GM12878 (cell line): ENCODE results near the gene MAST2. TPM values are rescaled to one million over a fixed set of nuclear protein-coding genes. Genes with fewer than 3 reads are reported as not detected.
A peak's percentile ranks its signal among the peaks of the same experiment; 100 is the strongest.

Experiments
- ATAC-seq: fragments of 200-7000 bp; cut with Tn5 transposase; 3 replicates; pipeline ENCODE4 v1.9.1; 2020; ENCODE audit warnings: mild to moderate bottlenecking, moderate library complexity
- BruUV-seq: library from RNA; stranded (reverse); fragments of 400-500 nt; replicated peaks from 2 replicates; lab custom pipeline; 2021; lab: Mats Ljungman, UMichigan
- CTCF ChIA-PET: fragments of 300-600 bp; sonication (Branson Sonifier 250); formaldehyde crosslinking; extraction: SDS; loops from one replicate; lab custom pipeline; 2021; ENCODE audit warnings: inconsistent platforms; lab: Yijun Ruan, JAX
- POLR2A ChIA-PET: fragments of 350-600 bp; formaldehyde crosslinking; extraction: SDS; loops from one replicate; lab custom pipeline; 2021; ENCODE audit warnings: inconsistent platforms; lab: Charles Lee
- RAD21 ChIA-PET: fragments of 300-600 bp; sonication (Branson Sonifier 250); formaldehyde crosslinking; loops from one replicate; lab custom pipeline; 2023; ENCODE audit warnings: antibody characterized with exemption; ENCODE audit not compliant: unreplicated experiment; lab: Charles Lee
- SMC1A ChIA-PET: fragments of 300-600 bp; sonication (Branson Sonifier 250); formaldehyde crosslinking; loops from one replicate; lab custom pipeline; 2023; ENCODE audit not compliant: unreplicated experiment, uncharacterized antibody; lab: Charles Lee
- DNase-seq: peaks from one replicate; pipeline ENCODE4 v3.0.0-alpha.2; 2011; ENCODE audit warnings: low read depth, low spot score
- FAIRE-seq: peaks from 3 replicates; lab custom pipeline; 2011; peaks lifted over from hg19 to GRCh38; lab: Jason Lieb, UNC
- H2AFZ ChIP-seq: 2 replicates; pipeline ENCODE4 v1.6.0; 2011; ENCODE audit warnings: low read depth, low read length, control low read depth; ENCODE audit not compliant: control insufficient read depth
- H3K27ac ChIP-seq: 2 replicates; pipeline ENCODE4 v1.5.1; 2011; ENCODE audit warnings: control low read depth; ENCODE audit not compliant: control insufficient read depth, insufficient read depth
- H3K27me3 ChIP-seq, 2 experiments: replicated peaks in 1 of 2; 2 replicates each; pipeline versions ENCODE4 v1.6.0 to v1.6.1; 2011; ENCODE audit warnings: low read length in 1 of 2; ENCODE audit not compliant: control insufficient read depth in 2 of 2, insufficient read depth in 2 of 2
- H3K36me3 ChIP-seq, 2 experiments: 2 replicates each; pipeline ENCODE4 v1.5.1; 2011; ENCODE audit warnings: low read length in 1 of 2; ENCODE audit not compliant: control insufficient read depth in 2 of 2, insufficient read depth in 2 of 2
- H3K4me1 ChIP-seq: 2 replicates; pipeline ENCODE4 v1.6.1; 2011; ENCODE audit warnings: mild to moderate bottlenecking, low read length, moderate library complexity, mixed read lengths; ENCODE audit not compliant: control insufficient read depth, insufficient read depth
- H3K4me2 ChIP-seq: 2 replicates; pipeline ENCODE4 v1.6.0; 2011; ENCODE audit warnings: control low read depth; ENCODE audit not compliant: control insufficient read depth, insufficient read depth
- H3K4me3 ChIP-seq: fragments of 200-600 bp; sonication (generic); 2 replicates; pipeline ENCODE4 v1.5.1; 2016
- H3K79me2 ChIP-seq: 2 replicates; pipeline ENCODE4 v1.6.0; 2011; ENCODE audit warnings: low read length; ENCODE audit not compliant: control insufficient read depth, insufficient read depth
- H3K9ac ChIP-seq: 2 replicates; pipeline ENCODE4 v1.8.0; 2011; ENCODE audit warnings: low read length, control low read depth, mixed read lengths; ENCODE audit not compliant: control insufficient read depth, insufficient read depth
- H3K9me3 ChIP-seq: replicated peaks from 3 replicates; pipeline ENCODE4 v1.5.1; 2011; ENCODE audit warnings: mild to moderate bottlenecking, low read length; ENCODE audit not compliant: control insufficient read depth, insufficient read depth
- H4K20me1 ChIP-seq: 2 replicates; pipeline ENCODE4 v1.6.0; 2011; ENCODE audit not compliant: control insufficient read depth, insufficient read depth
- BHLHE40 ChIP-seq, 2 experiments: fragments of 450-650 bp in 1 of 2; IDR thresholded peaks; 2 replicates each; pipeline ENCODE4 v1.6.1; 2011 to 2017; ENCODE audit warnings: low read depth in 2 of 2, borderline replicate concordance in 1 of 2, improper control_type of control experiment in 1 of 2, low read length in 1 of 2, mild to moderate bottlenecking in 1 of 2
- E2F4 ChIP-seq: IDR thresholded peaks from 2 replicates; pipeline ENCODE4 v1.6.1; 2012; ENCODE audit warnings: low read depth, low read length, improper control_type of control experiment
- GATAD2B ChIP-seq: fragments of 450-650 bp; conservative IDR thresholded peaks from 2 replicates; pipeline ENCODE4 v1.6.1; 2017; ENCODE audit warnings: low read depth, mild to moderate bottlenecking, moderate library complexity
- IKZF1 ChIP-seq: fragments of 450-650 bp; conservative IDR thresholded peaks from 2 replicates; pipeline ENCODE4 v1.6.1; 2017; ENCODE audit warnings: antibody characterized with exemption, mild to moderate bottlenecking
- IRF4 ChIP-seq: IDR thresholded peaks from 2 replicates; pipeline ENCODE4 v1.6.1; 2011; ENCODE audit warnings: low read depth, low read length
- JUNB ChIP-seq: IDR thresholded peaks from 2 replicates; pipeline ENCODE4 v1.6.1; 2016; ENCODE audit warnings: antibody characterized with exemption, mild to moderate bottlenecking
- MEF2A ChIP-seq: IDR thresholded peaks from 2 replicates; pipeline ENCODE4 v1.6.1; 2011; ENCODE audit warnings: low read depth, mild to moderate bottlenecking, low read length, moderate library complexity; ENCODE audit not compliant: insufficient read depth
- MTA2 ChIP-seq: fragments of 450-650 bp; IDR thresholded peaks from 2 replicates; pipeline ENCODE4 v1.6.1; 2016; ENCODE audit warnings: low read depth, mild to moderate bottlenecking, moderate library complexity
- PML ChIP-seq: IDR thresholded peaks from 2 replicates; pipeline ENCODE4 v1.6.1; 2012; ENCODE audit warnings: low read length, inconsistent platforms
- POLR2AphosphoS2 ChIP-seq: IDR thresholded peaks from 2 replicates; pipeline ENCODE4 v1.6.1; 2011; ENCODE audit warnings: low read depth, mild to moderate bottlenecking, low read length, improper control_type of control experiment, moderate library complexity
- RAD21 ChIP-seq: IDR thresholded peaks from 2 replicates; pipeline ENCODE4 v1.6.1; 2011; ENCODE audit warnings: mild to moderate bottlenecking, low read depth, low read length, moderate library complexity; ENCODE audit not compliant: insufficient read depth
- REST ChIP-seq: IDR thresholded peaks from 2 replicates; pipeline ENCODE4 v1.6.1; 2012; ENCODE audit warnings: mild to moderate bottlenecking, low read depth, low read length
- TCF12 ChIP-seq: IDR thresholded peaks from 2 replicates; pipeline ENCODE4 v1.6.1; 2011; ENCODE audit warnings: low read depth, mild to moderate bottlenecking, low read length
- ZBTB40 ChIP-seq: fragments of 450-650 bp; IDR thresholded peaks from 2 replicates; pipeline ENCODE4 v1.6.1; 2016; ENCODE audit warnings: mild to moderate bottlenecking, moderate library complexity, borderline replicate concordance
- WGBS: methylation state at CpG from one replicate; pipeline ENCODE4 v1.1.6; 2016; ENCODE audit warnings: low lambda C conversion rate; ENCODE audit not compliant: insufficient replicate concordance, insufficient coverage; ENCODE audit errors: missing lambda C conversion rate; 5-methylcytosine and 5-hydroxymethylcytosine counted together
- in situ Hi-C: fragments of 300-500 bp; cut with MboI; formaldehyde crosslinking; loops from 9 replicates; pipeline ENCODE4 v1.14.3; 2018; ENCODE audit warnings: mixed read lengths
- intact Hi-C: fragments of 100-400 bp; cut with micrococcal nuclease; formaldehyde crosslinking; loops from one replicate; pipeline ENCODE4 v1.14.2; 2022; ENCODE audit not compliant: unreplicated experiment
- polyA plus RNA-seq, 11 experiments: library from polyadenylated mRNA; depleted of rRNA in 4 of 11; unstranded in 6 of 11; stranded (reverse) in 5 of 11; fragments of >200 nt; fragmentation: Nextera tagmentation in 4 of 11; fragmentation: Illumina TruSeq in 1 of 11; extraction: Ambion mirVana in 4 of 11; extraction: Trizol in 1 of 11; gene quantifications; 1 replicate in 1 of 11; 2 replicates in 10 of 11; pipeline versions ENCODE4 v1.2.1 to v1.2.3, GENCODE V29; 2011 to 2016; ENCODE audit warnings: inconsistent platforms in 2 of 11, missing spikeins in 2 of 11, low read depth in 1 of 11
- total RNA-seq, 4 experiments: library from RNA; depleted of rRNA in 3 of 4; stranded (reverse); fragments of >200 nt in 3 of 4; fragmentation: Illumina TruSeq in 1 of 4; extraction: Trizol in 1 of 4; gene quantifications; 2 replicates each; pipeline versions ENCODE4 v1.2.1 to v1.2.3, GENCODE V29; 2013 to 2021

MAST2 gene
- total and polyA plus RNA-seq, 10 of the 15 experiments (the other 5 are each of a cell fraction or from before 2014, with no cell fraction given), result 1.0 to 28.7 (median 13.8) TPM

GRCh38 chr1:45879885-45880598, 76.6 kb downstream of the MAST2 start:
- FAIRE-seq (no peak), ATAC-seq (peak; percentile 86), DNase-seq (no peak)
- Histone ChIP-seq H2AFZ (no peak overlapping the region), H3K79me2 (no peaks in the 10 kb centered on the region), H3K4me3 (no peak overlapping the region), H3K36me3 (no peaks in the 10 kb centered on the region), H3K4me2 (no peak overlapping the region), H3K27me3 (no peaks in the 10 kb centered on the region), H4K20me1 (no peaks in the 10 kb centered on the region), H3K4me1 (0 out of 2 replicates have a peak, but pooled peaks cover 4% of the 10 kb centered on the region), H3K27ac (no peak overlapping the region), H3K9ac (no peak overlapping the region), H3K9me3 (no peaks in the 10 kb centered on the region)
- in situ Hi-C loops (no loop called here), intact Hi-C loops (loop anchor here (5.0 to 10.0 kb wide), 3 partner anchors 193 to 365 kb away; partner anchors contain the start of genes CCDC17, GPBP1L1 and TMEM69)
- ChIA-PET RAD21 (interaction anchor here (0.7 to 1.8 kb wide), 9 partner anchors 25 to 388 kb away, joined by 3 to 5 read pairs (median 4); partner anchors contain the start of genes GPBP1L1 and MAST2), CTCF (interaction anchor here (0.6 to 1.7 kb wide), 7 partner anchors 11 to 249 kb away, joined by 3 to 5 read pairs (median 4); partner anchors contain the start of gene GPBP1L1), SMC1A (interaction anchor here (0.7 to 1.9 kb wide), 12 partner anchors 10 to 309 kb away, joined by 3 to 5 read pairs (median 4); no protein-coding TSS in a partner anchor), POLR2A (interaction anchor here (0.6 to 1.4 kb wide), 6 partner anchors 80 to 447 kb away, joined by 3 to 5 read pairs (median 3); no protein-coding TSS in a partner anchor)
- 63% methylated on average over 4 of the region's 4 CpGs for WGBS
- BruUV-seq, result no TSS peak
- TF ChIP-seq POLR2AphosphoS2, result no peak
- TF ChIP-seq GATAD2B, result no peak
- no peak for TF ChIP-seq E2F4
- no peak for TF ChIP-seq REST
- peak; percentile 47; the same call in 1 of the 2 replicates for TF ChIP-seq IKZF1
- no peak for TF ChIP-seq BHLHE40 (IDR thresholded peaks at IDR 0.05; ENCODE audit: borderline replicate concordance in 1 of 2, low read depth in 2 of 2, low read length in 1 of 2)
- no peak for TF ChIP-seq PML
- 0 out of 2 replicates have a peak, but pooled peaks have one; percentile 5 for TF ChIP-seq MEF2A
- TF ChIP-seq JUNB, result no peak
- no peak for TF ChIP-seq ZBTB40
- no peak for TF ChIP-seq IRF4
- no peak for TF ChIP-seq RAD21
- no peak for TF ChIP-seq TCF12
- TF ChIP-seq MTA2, result peak; percentile 78
